ENCODE results near the gene GRM4.

GRM4 gene

DNA sequence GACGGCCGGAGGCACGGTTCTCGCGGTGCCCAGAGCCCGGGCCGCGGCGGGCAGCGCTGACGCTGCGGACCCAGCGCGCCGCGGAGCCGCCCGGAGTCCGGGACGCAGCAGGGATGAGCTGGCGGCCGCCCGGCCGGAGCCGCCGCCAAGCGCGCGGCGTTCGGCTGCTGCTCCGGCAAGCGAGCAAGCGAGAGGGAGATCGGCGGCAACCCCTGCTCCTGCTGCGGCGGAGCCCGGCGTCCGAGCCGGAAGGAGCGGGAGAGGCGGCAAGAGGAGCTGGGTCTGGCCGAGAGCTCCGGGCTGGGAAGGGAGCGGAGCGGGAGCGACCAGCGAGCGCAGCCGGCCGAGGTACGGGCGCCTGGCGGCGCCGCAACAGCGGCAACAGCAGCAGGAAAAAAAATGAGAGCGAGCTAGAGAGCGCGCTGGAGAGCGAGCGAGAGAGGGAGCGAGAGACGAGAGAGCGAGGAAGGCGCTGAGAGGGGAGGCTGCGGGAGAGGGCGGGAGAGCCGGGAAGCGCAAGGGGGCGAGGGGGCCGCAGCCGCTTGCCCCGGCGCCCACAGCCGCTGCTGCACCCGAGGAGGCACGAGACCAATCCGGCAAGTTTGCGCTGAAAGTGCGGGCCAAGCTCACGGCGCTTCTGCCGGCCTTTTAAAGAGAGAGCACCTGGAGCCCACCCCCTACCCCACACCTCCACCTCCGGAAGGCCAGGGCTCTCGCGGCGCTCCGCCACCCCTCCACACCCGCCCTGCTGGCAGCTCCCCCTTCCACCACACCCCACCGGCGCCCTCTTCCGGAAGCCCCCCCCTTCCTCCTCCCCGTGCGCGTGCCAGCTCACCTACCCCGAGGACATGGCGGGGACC, 496 bp downstream of the GRM4 start:
- TF ChIP-seq, protein P1, sequence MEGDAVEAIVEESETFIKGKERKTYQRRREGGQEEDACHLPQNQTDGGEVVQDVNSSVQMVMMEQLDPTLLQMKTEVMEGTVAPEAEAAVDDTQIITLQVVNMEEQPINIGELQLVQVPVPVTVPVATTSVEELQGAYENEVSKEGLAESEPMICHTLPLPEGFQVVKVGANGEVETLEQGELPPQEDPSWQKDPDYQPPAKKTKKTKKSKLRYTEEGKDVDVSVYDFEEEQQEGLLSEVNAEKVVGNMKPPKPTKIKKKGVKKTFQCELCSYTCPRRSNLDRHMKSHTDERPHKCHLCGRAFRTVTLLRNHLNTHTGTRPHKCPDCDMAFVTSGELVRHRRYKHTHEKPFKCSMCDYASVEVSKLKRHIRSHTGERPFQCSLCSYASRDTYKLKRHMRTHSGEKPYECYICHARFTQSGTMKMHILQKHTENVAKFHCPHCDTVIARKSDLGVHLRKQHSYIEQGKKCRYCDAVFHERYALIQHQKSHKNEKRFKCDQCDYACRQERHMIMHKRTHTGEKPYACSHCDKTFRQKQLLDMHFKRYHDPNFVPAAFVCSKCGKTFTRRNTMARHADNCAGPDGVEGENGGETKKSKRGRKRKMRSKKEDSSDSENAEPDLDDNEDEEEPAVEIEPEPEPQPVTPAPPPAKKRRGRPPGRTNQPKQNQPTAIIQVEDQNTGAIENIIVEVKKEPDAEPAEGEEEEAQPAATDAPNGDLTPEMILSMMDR (IDR thresholded peaks at IDR 0.05; ENCODE audit: unreplicated experiment in 3 of 3), result no peak
- peak overlapping the region; percentile 66 to 75 (median 71) for H3K4me3 Mint-ChIP-seq
- no peak overlapping the region for H3K27ac Mint-ChIP-seq
- no peaks in the 10 kb centered on the region for H3K9me3 Mint-ChIP-seq
- H3K36me3 Mint-ChIP-seq (ENCODE audit: low read depth), result no peaks in the 10 kb centered on the region
- peaks cover 56% of the 10 kb centered on the region for H3K4me1 Mint-ChIP-seq
- H3K27me3 Mint-ChIP-seq (ENCODE audit: low read depth), result peaks cover 84% of the 10 kb centered on the region

DNA sequence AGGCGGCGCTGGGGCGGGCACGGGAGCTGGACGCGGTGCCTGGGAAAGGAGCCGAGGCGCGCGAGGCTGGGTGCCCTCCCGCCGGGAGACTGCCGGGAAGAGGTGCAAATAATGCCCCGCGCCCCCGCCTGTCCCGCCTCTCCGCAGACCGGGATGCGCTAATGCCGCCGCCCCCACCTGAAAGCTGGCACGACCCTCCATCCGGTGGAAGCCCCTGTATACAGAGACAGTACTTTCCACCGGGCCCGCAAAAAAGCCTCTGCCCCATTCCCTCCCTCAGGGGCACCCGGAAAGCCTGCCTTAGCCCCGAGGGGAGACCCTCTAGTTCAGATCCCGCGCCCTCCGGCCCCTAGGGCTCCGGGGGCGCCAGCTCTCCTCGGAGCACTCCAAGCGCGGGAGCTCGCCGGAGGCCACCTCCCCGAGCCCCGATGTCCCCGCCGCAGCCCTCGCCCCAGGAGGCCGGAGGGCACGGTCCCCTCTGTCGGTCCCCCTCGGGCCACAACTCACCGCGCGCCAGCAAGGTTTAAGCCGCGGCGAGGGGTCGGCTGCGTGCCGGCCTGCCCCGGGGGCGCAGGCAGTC, 1.2 kb downstream of the GRM4 start:
- Mint-ChIP-seq H3K27me3 (ENCODE audit: low read depth) (peaks cover 84% of the 10 kb centered on the region), H3K36me3 (ENCODE audit: low read depth) (no peaks in the 10 kb centered on the region), H3K9me3 (no peaks in the 10 kb centered on the region), H3K4me1 (peaks cover 51% of the 10 kb centered on the region), H3K4me3 (peak overlapping the region; percentile 60 to 69 (median 64)), H3K27ac (no peak overlapping the region)
- TF ChIP-seq, protein P1 (IDR thresholded peaks at IDR 0.05; ENCODE audit: unreplicated experiment in 3 of 3), result no peak

DNA sequence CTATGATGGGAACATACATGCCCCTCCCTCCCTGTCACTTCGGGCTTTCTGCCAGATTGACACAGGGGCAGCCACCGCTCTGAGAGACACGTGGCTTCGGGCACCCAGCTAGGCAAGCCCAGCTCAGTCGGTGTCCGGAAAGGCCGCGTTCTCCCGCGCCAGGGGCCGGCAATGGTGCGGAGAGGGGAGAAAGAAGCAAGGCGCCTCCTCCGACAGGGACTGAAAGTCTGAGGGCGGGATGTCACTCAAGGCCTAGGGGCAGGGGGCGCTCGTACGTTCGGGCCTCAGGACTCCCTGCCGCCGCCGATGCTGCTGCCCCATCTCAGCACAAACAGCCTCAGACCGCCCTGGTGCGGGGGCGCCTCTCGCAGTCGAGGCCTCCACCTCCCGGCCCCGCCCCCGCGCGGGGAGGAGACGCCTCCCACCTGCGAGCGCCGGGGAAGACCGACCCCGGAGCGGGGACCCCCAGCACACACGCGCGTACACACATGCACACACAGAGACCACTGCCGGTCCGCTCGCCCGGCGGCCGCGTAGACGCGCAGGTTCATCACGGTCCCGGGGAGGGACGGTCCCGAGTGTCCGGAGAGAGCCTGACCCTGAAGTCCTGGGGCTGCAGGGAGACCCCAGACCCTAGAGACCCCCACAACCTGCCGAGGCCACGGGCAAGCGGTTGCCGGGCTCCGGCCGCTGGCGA, 1.9 kb downstream of the GRM4 start:
- Mint-ChIP-seq H3K27ac (no peak overlapping the region), H3K27me3 (ENCODE audit: low read depth) (peaks cover 89% of the 10 kb centered on the region), H3K9me3 (no peaks in the 10 kb centered on the region), H3K4me3 (peak overlapping the region; percentile 54 to 66 (median 61)), H3K36me3 (ENCODE audit: low read depth) (no peaks in the 10 kb centered on the region), H3K4me1 (peaks cover 48% of the 10 kb centered on the region)
- TF ChIP-seq, protein P1 (IDR thresholded peaks at IDR 0.05; ENCODE audit: unreplicated experiment in 3 of 3), result peak; percentile 19 to 42 (median 32)

DNA sequence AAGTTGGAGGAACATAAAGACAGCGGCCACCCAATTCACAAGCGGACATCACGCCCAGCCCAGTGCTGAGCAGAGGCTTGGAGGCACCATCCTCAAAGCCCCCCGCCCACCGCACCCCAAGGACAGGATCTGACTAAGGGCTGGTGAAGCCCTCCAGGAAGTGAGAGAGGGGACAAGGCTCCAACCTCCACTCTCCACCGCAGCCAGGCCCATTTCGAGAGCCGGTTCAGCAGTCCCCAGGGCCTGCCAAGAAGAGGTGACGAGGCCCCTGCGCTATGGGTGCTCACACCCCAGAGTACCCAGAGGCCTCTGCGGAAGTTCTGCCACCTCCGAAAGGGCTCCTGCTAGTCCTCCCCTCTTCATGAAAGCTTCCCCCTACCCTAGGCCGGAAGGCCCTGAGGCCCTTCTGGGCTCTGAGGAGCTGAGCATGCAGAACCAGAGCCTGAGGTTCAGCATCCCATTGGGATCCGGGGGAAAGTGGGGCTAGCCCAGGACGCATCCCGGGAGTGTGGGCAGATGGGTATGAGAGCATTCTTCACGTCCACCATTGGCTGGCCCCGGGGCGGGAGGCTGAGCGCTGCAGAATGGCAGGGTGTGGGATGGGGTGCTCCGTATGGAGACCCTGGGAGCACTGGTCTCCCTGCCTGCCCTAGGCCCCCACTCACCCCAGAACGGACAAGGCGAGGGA, 2.5 kb downstream of the GRM4 start:
- Mint-ChIP-seq H3K27me3 (ENCODE audit: low read depth) (peaks cover 93% of the 10 kb centered on the region), H3K4me3 (peak overlapping the region; percentile 66 to 73 (median 69)), H3K4me1 (peaks cover 41% of the 10 kb centered on the region), H3K27ac (no peak overlapping the region), H3K9me3 (no peaks in the 10 kb centered on the region), H3K36me3 (ENCODE audit: low read depth) (no peaks in the 10 kb centered on the region)
- TF ChIP-seq, protein P1 (IDR thresholded peaks at IDR 0.05; ENCODE audit: unreplicated experiment in 3 of 3), result no peak

DNA sequence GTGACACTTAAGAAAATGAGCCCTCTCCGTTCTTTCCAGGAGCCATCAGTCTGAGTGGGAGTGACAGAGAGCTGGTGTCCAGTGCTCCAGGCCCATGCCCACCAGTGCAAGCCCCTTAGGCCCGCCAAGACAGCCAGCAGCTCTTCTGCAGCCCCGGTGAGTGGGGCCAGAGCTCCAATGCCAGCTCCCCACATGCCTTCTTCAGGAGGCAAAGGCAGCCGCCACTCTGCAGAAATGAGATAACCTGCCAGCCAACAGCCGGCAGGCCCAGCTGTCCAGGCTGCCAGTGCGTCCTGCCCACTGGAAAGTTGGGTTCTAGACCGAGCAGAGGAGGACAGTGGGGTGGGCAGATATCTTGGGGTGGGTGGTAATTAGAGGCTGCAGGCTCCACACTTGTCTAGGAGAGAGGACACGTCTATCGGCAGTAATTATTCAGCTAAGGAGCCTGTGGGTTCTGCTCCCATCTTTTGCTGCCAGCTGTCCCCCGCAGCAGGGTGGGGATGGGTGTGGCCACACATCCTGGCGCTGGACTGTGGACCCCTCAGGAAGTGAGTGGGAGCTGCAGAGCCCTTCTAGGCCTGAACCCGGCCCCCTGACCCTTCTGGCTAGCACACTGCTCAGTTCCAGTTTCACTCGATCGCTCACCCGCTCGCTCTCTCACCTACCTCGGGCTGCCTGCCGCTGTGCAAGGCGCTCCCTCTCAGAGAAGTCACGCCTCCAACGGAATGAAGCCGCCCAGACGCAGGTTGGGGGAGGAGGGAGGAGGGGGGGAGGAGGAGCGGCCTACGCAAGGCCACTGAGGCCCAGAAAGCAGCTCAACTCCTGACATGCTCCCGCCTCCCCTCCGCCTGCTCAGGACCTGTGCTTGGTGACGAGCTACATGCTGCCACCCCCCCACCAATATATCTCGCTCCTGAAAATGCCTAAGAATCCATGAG, 3.6 kb downstream of the GRM4 start:
- Mint-ChIP-seq H3K36me3 (ENCODE audit: low read depth) (no peaks in the 10 kb centered on the region), H3K27me3 (ENCODE audit: low read depth) (peaks cover 88% of the 10 kb centered on the region), H3K4me3 (peak overlapping the region; percentile 59 to 73 (median 69)), H3K4me1 (peaks cover 32% of the 10 kb centered on the region), H3K9me3 (no peaks in the 10 kb centered on the region), H3K27ac (no peak overlapping the region)
- TF ChIP-seq, protein P1 (IDR thresholded peaks at IDR 0.05; ENCODE audit: unreplicated experiment in 3 of 3), result no peak

All from nephron (organoid).